Upper lobe of left lung (tissue), 4 donors: ENCODE results near the gene NBEA.

ENCODE experiments used
- CTCF ChIP-seq, 6 experiments: fragments of 450-650 bp in 4 of 6; fragments of 200-600 bp in 2 of 6; sonication (generic) in 2 of 6; IDR thresholded peaks; one replicate each; pipeline ENCODE4 v1.5.1; 2016 to 2019; ENCODE audit warnings: antibody characterized with exemption in 6 of 6
- POLR2A ChIP-seq, 4 donors: fragments of 450-650 bp; IDR thresholded peaks; one replicate each; pipeline ENCODE4 v1.5.1; 2016 to 2017; ENCODE audit warnings: antibody characterized with exemption in 4 of 4, mild to moderate bottlenecking in 2 of 4
- POLR2AphosphoS5 ChIP-seq, 2 donors: sonication (generic); formaldehyde crosslinking; IDR thresholded peaks; one replicate each; pipeline ENCODE4 v1.5.1; 2017; ENCODE audit warnings: antibody characterized with exemption in 2 of 2

GRCh38 chr13:35448465-35448864 is 506.4 kb downstream of the NBEA start:
- no peak for TF ChIP-seq CTCF (IDR thresholded peaks at IDR 0.05)
- TF ChIP-seq POLR2A (IDR thresholded peaks at IDR 0.05), result no peak
- TF ChIP-seq POLR2AphosphoS5 (IDR thresholded peaks at IDR 0.05), result no peak
